Activated naive CD8-positive, alpha-beta T cell treated with anti-CD3 and anti-CD28 coated beads, Interleukin-2, amount 50 U/mL, for 24 hours (primary cell): ENCODE data around the gene ITGB5.
A peak's percentile ranks its signal among the peaks of the same experiment; 100 is the strongest.

Source experiments
- ATAC-seq: fragments of 150-1000 bp; cut with Tn5 transposase; one replicate; pipeline ENCODE4 v1.10.0; 2021
- DNase-seq: peaks from one replicate; pipeline ENCODE4 v3.0.0; 2021
- H3K27ac Mint-ChIP-seq: one replicate; pipeline ENCODE4 v1.8.0; 2021; ENCODE audit warnings: mild to moderate bottlenecking, mixed read lengths
- H3K27me3 Mint-ChIP-seq: one replicate; pipeline ENCODE4 v1.8.0; 2021; ENCODE audit warnings: mixed read lengths
- H3K36me3 Mint-ChIP-seq: one replicate; pipeline ENCODE4 v1.8.0; 2021; ENCODE audit warnings: low read depth, mixed read lengths
- H3K4me1 Mint-ChIP-seq: one replicate; pipeline ENCODE4 v1.8.0; 2021; ENCODE audit warnings: mixed read lengths
- H3K4me3 Mint-ChIP-seq: one replicate; pipeline ENCODE4 v1.8.0; 2021; ENCODE audit warnings: mild to moderate bottlenecking, moderate library complexity, mixed read lengths
- H3K9me3 Mint-ChIP-seq: one replicate; pipeline ENCODE4 v1.8.0; 2021; ENCODE audit warnings: mixed read lengths

Gene ITGB5

GRCh38 chr3:124776856-124777255 lies 110.3 kb downstream of the ITGB5 start:
- no peak overlapping the region for H3K27ac Mint-ChIP-seq
- H3K27me3 Mint-ChIP-seq: peaks cover 10% of the 10 kb centered on the region
- ATAC-seq (no peak), DNase-seq (no peak)
- H3K4me1 Mint-ChIP-seq: peaks cover 8% of the 10 kb centered on the region
- H3K9me3 Mint-ChIP-seq: no peaks in the 10 kb centered on the region
- H3K4me3 Mint-ChIP-seq: no peak overlapping the region
- no peaks in the 10 kb centered on the region for H3K36me3 Mint-ChIP-seq

- no peak overlapping the region for H3K4me3 Mint-ChIP-seq
- H3K27ac Mint-ChIP-seq: no peak overlapping the region
- peaks cover 6% of the 10 kb centered on the region for H3K4me1 Mint-ChIP-seq
- H3K27me3 Mint-ChIP-seq: peaks cover 10% of the 10 kb centered on the region
- H3K9me3 Mint-ChIP-seq: no peaks in the 10 kb centered on the region
- no peaks in the 10 kb centered on the region for H3K36me3 Mint-ChIP-seq
- DNase-seq (no peak), ATAC-seq (no peak)
Measured at GRCh38 chr3:124775877-124776276, 111.3 kb downstream of the ITGB5 start.

GRCh38 chr3:124774841-124775402 lies 112.2 kb downstream of the ITGB5 start:
- H3K27ac Mint-ChIP-seq: no peak overlapping the region
- no peaks in the 10 kb centered on the region for H3K4me1 Mint-ChIP-seq
- no peak overlapping the region for H3K4me3 Mint-ChIP-seq
- peaks cover 10% of the 10 kb centered on the region for H3K27me3 Mint-ChIP-seq
- H3K9me3 Mint-ChIP-seq: no peaks in the 10 kb centered on the region
- no peaks in the 10 kb centered on the region for H3K36me3 Mint-ChIP-seq
- no peak for DNase-seq
- ATAC-seq: no peak

GRCh38 chr3:124774327-124774718 lies 112.8 kb downstream of the ITGB5 start:
- Mint-ChIP-seq H3K4me3 (no peak overlapping the region), H3K4me1 (no peaks in the 10 kb centered on the region), H3K27me3 (peaks cover 10% of the 10 kb centered on the region), H3K36me3 (no peaks in the 10 kb centered on the region), H3K9me3 (no peaks in the 10 kb centered on the region), H3K27ac (no peak overlapping the region)
- DNase-seq (no peak), ATAC-seq (no peak)

- H3K4me1 Mint-ChIP-seq: no peaks in the 10 kb centered on the region
- H3K9me3 Mint-ChIP-seq: no peaks in the 10 kb centered on the region
- no peak overlapping the region for H3K4me3 Mint-ChIP-seq
- H3K27ac Mint-ChIP-seq: no peak overlapping the region
- DNase-seq (no peak), ATAC-seq (no peak)
- no peaks in the 10 kb centered on the region for H3K36me3 Mint-ChIP-seq
- peaks cover 10% of the 10 kb centered on the region for H3K27me3 Mint-ChIP-seq
Measured at GRCh38 chr3:124773351-124774326, 113.5 kb downstream of the ITGB5 start.

GRCh38 chr3:124772081-124772831 lies 114.9 kb downstream of the ITGB5 start:
- Mint-ChIP-seq H3K27me3 (peaks cover 7% of the 10 kb centered on the region), H3K4me3 (no peak overlapping the region), H3K36me3 (no peaks in the 10 kb centered on the region), H3K27ac (no peak overlapping the region), H3K9me3 (no peaks in the 10 kb centered on the region), H3K4me1 (no peaks in the 10 kb centered on the region)
- DNase-seq: no peak
- no peak for ATAC-seq

- DNase-seq: no peak
- Mint-ChIP-seq H3K27me3 (peaks cover 7% of the 10 kb centered on the region), H3K9me3 (no peaks in the 10 kb centered on the region), H3K4me3 (no peak overlapping the region), H3K4me1 (no peaks in the 10 kb centered on the region), H3K36me3 (no peaks in the 10 kb centered on the region), H3K27ac (no peak overlapping the region)
- no peak for ATAC-seq
Measured at GRCh38 chr3:124771083-124771445, 116.1 kb downstream of the ITGB5 start.

- no peaks in the 10 kb centered on the region for H3K36me3 Mint-ChIP-seq
- peaks cover 7% of the 10 kb centered on the region for H3K27me3 Mint-ChIP-seq
- no peak overlapping the region for H3K4me3 Mint-ChIP-seq
- no peaks in the 10 kb centered on the region for H3K9me3 Mint-ChIP-seq
- ATAC-seq (no peak), DNase-seq (no peak)
- H3K27ac Mint-ChIP-seq: no peak overlapping the region
- no peaks in the 10 kb centered on the region for H3K4me1 Mint-ChIP-seq
Measured at GRCh38 chr3:124770336-124771082, 116.7 kb downstream of the ITGB5 start.

- Mint-ChIP-seq H3K27ac (no peak overlapping the region), H3K4me1 (no peaks in the 10 kb centered on the region), H3K36me3 (no peaks in the 10 kb centered on the region), H3K27me3 (peaks cover 7% of the 10 kb centered on the region), H3K4me3 (no peak overlapping the region), H3K9me3 (no peaks in the 10 kb centered on the region)
- no peak for ATAC-seq
- no peak for DNase-seq
Measured at GRCh38 chr3:124769462-124769861, 117.7 kb downstream of the ITGB5 start.

GRCh38 chr3:124768812-124769211 lies 118.4 kb downstream of the ITGB5 start:
- Mint-ChIP-seq H3K4me3 (no peak overlapping the region), H3K4me1 (no peaks in the 10 kb centered on the region), H3K27me3 (peaks cover 7% of the 10 kb centered on the region), H3K9me3 (no peaks in the 10 kb centered on the region), H3K36me3 (no peaks in the 10 kb centered on the region), H3K27ac (no peak overlapping the region)
- ATAC-seq (peak; percentile 16), DNase-seq (no peak)

- H3K9me3 Mint-ChIP-seq: no peaks in the 10 kb centered on the region
- no peak for DNase-seq
- H3K4me1 Mint-ChIP-seq: no peaks in the 10 kb centered on the region
- H3K4me3 Mint-ChIP-seq: no peak overlapping the region
- ATAC-seq: no peak
- no peak overlapping the region for H3K27ac Mint-ChIP-seq
- no peaks in the 10 kb centered on the region for H3K36me3 Mint-ChIP-seq
- peaks cover 7% of the 10 kb centered on the region for H3K27me3 Mint-ChIP-seq
Measured at GRCh38 chr3:124767691-124768090, 119.5 kb downstream of the ITGB5 start.

- H3K27ac Mint-ChIP-seq: no peak overlapping the region
- H3K4me3 Mint-ChIP-seq: no peak overlapping the region
- no peaks in the 10 kb centered on the region for H3K9me3 Mint-ChIP-seq
- ATAC-seq: no peak
- DNase-seq: no peak
- H3K27me3 Mint-ChIP-seq: peaks cover 3% of the 10 kb centered on the region
- H3K4me1 Mint-ChIP-seq: no peaks in the 10 kb centered on the region
- H3K36me3 Mint-ChIP-seq: no peaks in the 10 kb centered on the region
Measured at GRCh38 chr3:124767264-124767663, 119.9 kb downstream of the ITGB5 start.

GRCh38 chr3:124766113-124767095 lies 120.8 kb downstream of the ITGB5 start:
- Mint-ChIP-seq H3K9me3 (no peaks in the 10 kb centered on the region), H3K27ac (no peak overlapping the region), H3K4me1 (peaks cover 2% of the 10 kb centered on the region), H3K36me3 (no peaks in the 10 kb centered on the region), H3K27me3 (no peaks in the 10 kb centered on the region), H3K4me3 (no peak overlapping the region)
- ATAC-seq (no peak), DNase-seq (no peak)
